OCI-LY3 (cell line): ENCODE measurements around the gene CASK.

Experiments
- EZH2phosphoT487 ChIP-seq: fragments of 200-600 bp; shearing (Covaris generic); IDR thresholded peaks from 2 replicates; pipeline ENCODE4 v1.6.1; 2018; ENCODE audit warnings: antibody characterized with exemption, mixed run types, low read depth
- TF ChIP-seq, protein P1 (sequence below): fragments of 200-600, 300-600 bp; sonication (generic); IDR thresholded peaks from 2 replicates; pipeline ENCODE4 v1.5.1; 2014; ENCODE audit warnings: antibody characterized with exemption, low read length, low read depth

DNA sequence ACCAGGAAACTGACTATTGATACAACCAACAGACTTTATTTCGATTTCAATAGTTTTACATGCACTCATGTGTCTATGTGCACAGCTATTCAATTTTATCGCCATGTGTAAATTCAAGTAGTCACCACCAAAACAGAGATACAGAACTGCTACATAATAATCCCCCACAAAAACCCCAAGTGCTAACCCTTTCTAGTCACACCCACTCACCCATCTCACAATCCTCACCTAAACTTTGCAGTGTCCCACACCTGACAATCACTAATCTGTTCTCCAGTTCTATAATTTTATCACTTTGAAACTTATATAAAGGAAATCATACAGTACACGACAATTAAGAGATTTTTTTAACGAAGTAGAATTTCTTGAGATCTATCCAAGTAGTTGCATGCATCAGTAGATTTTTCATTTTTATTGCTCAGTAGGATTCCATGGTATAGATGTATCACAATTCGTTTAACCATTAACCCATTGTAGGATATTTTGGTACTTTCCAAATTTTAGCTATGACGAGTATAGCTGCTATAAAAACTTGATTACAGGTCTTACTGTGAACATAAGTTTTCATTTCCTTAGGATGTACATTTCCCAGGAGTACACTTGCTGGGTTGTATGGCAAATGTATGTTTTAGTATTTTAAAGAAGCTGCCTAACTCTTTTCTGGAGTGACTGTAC lies 85.9 kb downstream of the CASK start:
- TF ChIP-seq, protein P1, sequence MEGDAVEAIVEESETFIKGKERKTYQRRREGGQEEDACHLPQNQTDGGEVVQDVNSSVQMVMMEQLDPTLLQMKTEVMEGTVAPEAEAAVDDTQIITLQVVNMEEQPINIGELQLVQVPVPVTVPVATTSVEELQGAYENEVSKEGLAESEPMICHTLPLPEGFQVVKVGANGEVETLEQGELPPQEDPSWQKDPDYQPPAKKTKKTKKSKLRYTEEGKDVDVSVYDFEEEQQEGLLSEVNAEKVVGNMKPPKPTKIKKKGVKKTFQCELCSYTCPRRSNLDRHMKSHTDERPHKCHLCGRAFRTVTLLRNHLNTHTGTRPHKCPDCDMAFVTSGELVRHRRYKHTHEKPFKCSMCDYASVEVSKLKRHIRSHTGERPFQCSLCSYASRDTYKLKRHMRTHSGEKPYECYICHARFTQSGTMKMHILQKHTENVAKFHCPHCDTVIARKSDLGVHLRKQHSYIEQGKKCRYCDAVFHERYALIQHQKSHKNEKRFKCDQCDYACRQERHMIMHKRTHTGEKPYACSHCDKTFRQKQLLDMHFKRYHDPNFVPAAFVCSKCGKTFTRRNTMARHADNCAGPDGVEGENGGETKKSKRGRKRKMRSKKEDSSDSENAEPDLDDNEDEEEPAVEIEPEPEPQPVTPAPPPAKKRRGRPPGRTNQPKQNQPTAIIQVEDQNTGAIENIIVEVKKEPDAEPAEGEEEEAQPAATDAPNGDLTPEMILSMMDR, result no peak
- no peak for TF ChIP-seq EZH2phosphoT487
